Measurements from ENCODE around the gene STXBP6.

DNA sequence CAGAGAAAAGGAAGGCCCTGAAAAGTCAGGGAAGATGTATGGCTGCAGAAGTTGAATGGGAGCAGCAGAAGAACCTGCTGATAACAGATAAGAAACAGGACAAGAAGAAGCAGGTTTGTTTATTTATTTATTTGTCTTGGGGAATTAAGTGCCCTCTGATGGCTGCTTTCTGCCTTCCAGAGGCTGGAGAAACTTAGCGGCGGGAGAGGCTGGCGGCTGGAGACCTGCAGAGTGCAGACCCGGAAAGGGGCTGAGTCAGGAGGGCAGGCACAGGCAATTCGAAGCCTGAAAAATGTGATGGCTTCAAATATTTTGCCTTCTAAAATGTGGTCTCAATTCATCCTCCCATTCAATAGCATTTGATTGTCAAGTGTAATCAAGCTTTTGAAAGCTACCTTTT is 247.7 kb downstream of the STXBP6 start:
- no peak for TF ChIP-seq SIN3A (IDR thresholded peaks at IDR 0.05; ENCODE audit: borderline replicate concordance, low read depth, low read length)
- no peak for TF ChIP-seq ARNT2 (CRISPR knock-in tag; IDR thresholded peaks at IDR 0.05; ENCODE audit: low read depth)
- TF ChIP-seq, protein P1, sequence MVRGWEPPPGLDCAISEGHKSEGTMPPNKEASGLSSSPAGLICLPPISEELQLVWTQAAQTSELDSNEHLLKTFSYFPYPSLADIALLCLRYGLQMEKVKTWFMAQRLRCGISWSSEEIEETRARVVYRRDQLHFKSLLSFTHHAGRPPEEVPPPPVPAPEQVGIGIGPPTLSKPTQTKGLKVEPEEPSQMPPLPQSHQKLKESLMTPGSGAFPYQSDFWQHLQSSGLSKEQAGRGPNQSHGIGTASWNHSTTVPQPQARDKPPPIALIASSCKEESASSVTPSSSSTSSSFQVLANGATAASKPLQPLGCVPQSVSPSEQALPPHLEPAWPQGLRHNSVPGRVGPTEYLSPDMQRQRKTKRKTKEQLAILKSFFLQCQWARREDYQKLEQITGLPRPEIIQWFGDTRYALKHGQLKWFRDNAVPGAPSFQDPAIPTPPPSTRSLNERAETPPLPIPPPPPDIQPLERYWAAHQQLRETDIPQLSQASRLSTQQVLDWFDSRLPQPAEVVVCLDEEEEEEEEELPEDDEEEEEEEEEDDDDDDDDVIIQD (CRISPR knock-in tag; IDR thresholded peaks at IDR 0.05; ENCODE audit: low read depth), result no peak
- TF ChIP-seq, protein P2, sequence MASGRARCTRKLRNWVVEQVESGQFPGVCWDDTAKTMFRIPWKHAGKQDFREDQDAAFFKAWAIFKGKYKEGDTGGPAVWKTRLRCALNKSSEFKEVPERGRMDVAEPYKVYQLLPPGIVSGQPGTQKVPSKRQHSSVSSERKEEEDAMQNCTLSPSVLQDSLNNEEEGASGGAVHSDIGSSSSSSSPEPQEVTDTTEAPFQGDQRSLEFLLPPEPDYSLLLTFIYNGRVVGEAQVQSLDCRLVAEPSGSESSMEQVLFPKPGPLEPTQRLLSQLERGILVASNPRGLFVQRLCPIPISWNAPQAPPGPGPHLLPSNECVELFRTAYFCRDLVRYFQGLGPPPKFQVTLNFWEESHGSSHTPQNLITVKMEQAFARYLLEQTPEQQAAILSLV (CRISPR knock-in tag; IDR thresholded peaks at IDR 0.05; ENCODE audit: borderline replicate concordance), result no peak
- TF ChIP-seq, protein P3, sequence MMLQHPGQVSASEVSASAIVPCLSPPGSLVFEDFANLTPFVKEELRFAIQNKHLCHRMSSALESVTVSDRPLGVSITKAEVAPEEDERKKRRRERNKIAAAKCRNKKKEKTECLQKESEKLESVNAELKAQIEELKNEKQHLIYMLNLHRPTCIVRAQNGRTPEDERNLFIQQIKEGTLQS (CRISPR knock-in tag; IDR thresholded peaks at IDR 0.05), result no peak
- TF ChIP-seq, protein P4, sequence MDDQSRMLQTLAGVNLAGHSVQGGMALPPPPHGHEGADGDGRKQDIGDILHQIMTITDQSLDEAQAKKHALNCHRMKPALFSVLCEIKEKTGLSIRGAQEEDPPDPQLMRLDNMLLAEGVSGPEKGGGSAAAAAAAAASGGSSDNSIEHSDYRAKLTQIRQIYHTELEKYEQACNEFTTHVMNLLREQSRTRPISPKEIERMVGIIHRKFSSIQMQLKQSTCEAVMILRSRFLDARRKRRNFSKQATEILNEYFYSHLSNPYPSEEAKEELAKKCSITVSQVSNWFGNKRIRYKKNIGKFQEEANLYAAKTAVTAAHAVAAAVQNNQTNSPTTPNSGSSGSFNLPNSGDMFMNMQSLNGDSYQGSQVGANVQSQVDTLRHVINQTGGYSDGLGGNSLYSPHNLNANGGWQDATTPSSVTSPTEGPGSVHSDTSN (CRISPR knock-in tag; IDR thresholded peaks at IDR 0.05; ENCODE audit: borderline replicate concordance), result no peak
- TF ChIP-seq, protein P5, sequence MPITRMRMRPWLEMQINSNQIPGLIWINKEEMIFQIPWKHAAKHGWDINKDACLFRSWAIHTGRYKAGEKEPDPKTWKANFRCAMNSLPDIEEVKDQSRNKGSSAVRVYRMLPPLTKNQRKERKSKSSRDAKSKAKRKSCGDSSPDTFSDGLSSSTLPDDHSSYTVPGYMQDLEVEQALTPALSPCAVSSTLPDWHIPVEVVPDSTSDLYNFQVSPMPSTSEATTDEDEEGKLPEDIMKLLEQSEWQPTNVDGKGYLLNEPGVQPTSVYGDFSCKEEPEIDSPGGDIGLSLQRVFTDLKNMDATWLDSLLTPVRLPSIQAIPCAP (CRISPR knock-in tag; IDR thresholded peaks at IDR 0.05; ENCODE audit: low read depth), result no peak
- no peak for TF ChIP-seq ZSCAN30 (CRISPR knock-in tag; IDR thresholded peaks at IDR 0.05)
- no peak for TF ChIP-seq SP1 (IDR thresholded peaks at IDR 0.05)
- TF ChIP-seq SP1 (CRISPR knock-in tag; IDR thresholded peaks at IDR 0.05), result no peak
- TF ChIP-seq JUND (CRISPR knock-in tag; IDR thresholded peaks at IDR 0.05), result no peak
- TF ChIP-seq, protein P6, sequence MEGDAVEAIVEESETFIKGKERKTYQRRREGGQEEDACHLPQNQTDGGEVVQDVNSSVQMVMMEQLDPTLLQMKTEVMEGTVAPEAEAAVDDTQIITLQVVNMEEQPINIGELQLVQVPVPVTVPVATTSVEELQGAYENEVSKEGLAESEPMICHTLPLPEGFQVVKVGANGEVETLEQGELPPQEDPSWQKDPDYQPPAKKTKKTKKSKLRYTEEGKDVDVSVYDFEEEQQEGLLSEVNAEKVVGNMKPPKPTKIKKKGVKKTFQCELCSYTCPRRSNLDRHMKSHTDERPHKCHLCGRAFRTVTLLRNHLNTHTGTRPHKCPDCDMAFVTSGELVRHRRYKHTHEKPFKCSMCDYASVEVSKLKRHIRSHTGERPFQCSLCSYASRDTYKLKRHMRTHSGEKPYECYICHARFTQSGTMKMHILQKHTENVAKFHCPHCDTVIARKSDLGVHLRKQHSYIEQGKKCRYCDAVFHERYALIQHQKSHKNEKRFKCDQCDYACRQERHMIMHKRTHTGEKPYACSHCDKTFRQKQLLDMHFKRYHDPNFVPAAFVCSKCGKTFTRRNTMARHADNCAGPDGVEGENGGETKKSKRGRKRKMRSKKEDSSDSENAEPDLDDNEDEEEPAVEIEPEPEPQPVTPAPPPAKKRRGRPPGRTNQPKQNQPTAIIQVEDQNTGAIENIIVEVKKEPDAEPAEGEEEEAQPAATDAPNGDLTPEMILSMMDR (CRISPR knock-in tag; IDR thresholded peaks at IDR 0.05), result no peak

Data from HepG2 (cell line).